H9 (cell line): ENCODE results near the gene TRANK1. TPM values are rescaled to one million over a fixed set of nuclear protein-coding genes. Genes with fewer than 3 reads are reported as not detected.

Source experiments
- DNase-seq: peaks from one replicate; pipeline ENCODE4 v3.0.0-alpha.2; 2017
- H2AFZ ChIP-seq: one replicate; pipeline ENCODE4 v1.6.1; 2013; ENCODE audit warnings: mild to moderate bottlenecking, low read length, control low read depth, moderate library complexity
- H2AK5ac ChIP-seq: 2 replicates; pipeline ENCODE4 v1.6.1; 2013; ENCODE audit warnings: low read length, control low read depth, mixed read lengths; ENCODE audit not compliant: insufficient read length
- H2BK120ac ChIP-seq: one replicate; pipeline ENCODE4 v1.6.1; 2013; ENCODE audit warnings: low read depth, mild to moderate bottlenecking, low read length, control low read depth, inconsistent platforms; ENCODE audit not compliant: poor library complexity, severe bottlenecking
- H2BK12ac ChIP-seq: 2 replicates; pipeline ENCODE4 v1.6.1; 2013; ENCODE audit warnings: low read length, control low read depth, mixed read lengths, low read depth; ENCODE audit not compliant: insufficient read length
- H2BK15ac ChIP-seq: 2 replicates; pipeline ENCODE4 v1.6.1; 2013; ENCODE audit warnings: low read depth, low read length, control low read depth
- H2BK20ac ChIP-seq: one replicate; pipeline ENCODE4 v1.6.1; 2013; ENCODE audit warnings: low read depth, mild to moderate bottlenecking, low read length, control low read depth, inconsistent platforms; ENCODE audit not compliant: poor library complexity, severe bottlenecking
- H2BK5ac ChIP-seq: 2 replicates; pipeline ENCODE4 v1.6.1; 2013; ENCODE audit warnings: low read length, control low read depth, mixed read lengths; ENCODE audit not compliant: insufficient read length
- H3K14ac ChIP-seq: 2 replicates; pipeline ENCODE4 v1.6.1; 2013; ENCODE audit warnings: low read length, control low read depth; ENCODE audit not compliant: insufficient read depth
- H3K18ac ChIP-seq: 2 replicates; pipeline ENCODE4 v1.6.1; 2013; ENCODE audit warnings: low read depth, mild to moderate bottlenecking, mixed read lengths, low read length, control low read depth; ENCODE audit not compliant: insufficient read length
- H3K23ac ChIP-seq: 2 replicates; pipeline ENCODE4 v1.6.1; 2013; ENCODE audit warnings: low read length, control low read depth, mixed read lengths, low read depth; ENCODE audit not compliant: insufficient read length
- H3K23me2 ChIP-seq: 2 replicates; pipeline ENCODE4 v1.6.1; 2013; ENCODE audit warnings: low read depth, mild to moderate bottlenecking, mixed read lengths, low read length, control low read depth; ENCODE audit not compliant: insufficient read length, poor library complexity, severe bottlenecking
- H3K27ac ChIP-seq: 2 replicates; pipeline ENCODE4 v1.5.1; 2013; ENCODE audit warnings: low read length, control low read depth, mixed read lengths, low read depth; ENCODE audit not compliant: insufficient read length
- H3K27me3 ChIP-seq: 2 replicates; pipeline ENCODE4 v1.6.1; 2013; ENCODE audit warnings: low read length, control low read depth, inconsistent platforms; ENCODE audit not compliant: insufficient read depth
- H3K4ac ChIP-seq: 2 replicates; pipeline ENCODE4 v1.6.1; 2013; ENCODE audit warnings: low read depth, mild to moderate bottlenecking, control low read depth, inconsistent platforms, low read length, moderate library complexity
- H3K4me1 ChIP-seq: 2 replicates; pipeline ENCODE4 v1.6.1; 2013; ENCODE audit warnings: low read length, control low read depth, inconsistent platforms; ENCODE audit not compliant: insufficient read depth
- H3K4me2 ChIP-seq: 2 replicates; pipeline ENCODE4 v1.6.1; 2013; ENCODE audit warnings: low read length, control low read depth, mixed read lengths; ENCODE audit not compliant: insufficient read length, insufficient read depth
- H3K56ac ChIP-seq: 2 replicates; pipeline ENCODE4 v1.6.1; 2013; ENCODE audit warnings: low read depth, mild to moderate bottlenecking, mixed read lengths, low read length, control low read depth; ENCODE audit not compliant: insufficient read length
- H3K79me1 ChIP-seq: 2 replicates; pipeline ENCODE4 v1.6.1; 2013; ENCODE audit warnings: low read depth, mild to moderate bottlenecking, moderate library complexity, low read length, control low read depth, inconsistent platforms; ENCODE audit not compliant: insufficient read depth, poor library complexity, severe bottlenecking
- H3K79me2 ChIP-seq: 2 replicates; pipeline ENCODE4 v1.6.1; 2013; ENCODE audit warnings: low read length, control low read depth, inconsistent platforms; ENCODE audit not compliant: insufficient read depth
- H3K9ac ChIP-seq: 2 replicates; pipeline ENCODE4 v1.6.1; 2013; ENCODE audit warnings: low read length, control low read depth, mixed read lengths; ENCODE audit not compliant: insufficient read length; ENCODE audit errors: extremely low read depth
- H3K9me3 ChIP-seq: one replicate; pipeline ENCODE4 v1.6.1; 2013; ENCODE audit warnings: low read depth, low read length, inconsistent platforms; ENCODE audit not compliant: control insufficient read depth
- H3T11ph ChIP-seq: one replicate; pipeline ENCODE4 v1.6.1; 2013; ENCODE audit warnings: mild to moderate bottlenecking, low read length, control low read depth, inconsistent platforms
- H4K20me1 ChIP-seq: one replicate; pipeline ENCODE4 v1.6.1; 2013; ENCODE audit not compliant: control insufficient read depth, insufficient read length, insufficient read depth
- H4K5ac ChIP-seq: 2 replicates; pipeline ENCODE4 v1.6.1; 2013; ENCODE audit warnings: low read depth, mild to moderate bottlenecking, mixed read lengths, low read length, control low read depth; ENCODE audit not compliant: insufficient read length
- H4K8ac ChIP-seq: replicated peaks from 2 replicates; pipeline ENCODE4 v1.6.1; 2013; ENCODE audit warnings: low read length, control low read depth, mixed read lengths, low read depth; ENCODE audit not compliant: insufficient read length
- H4K91ac ChIP-seq: 2 replicates; pipeline ENCODE4 v1.6.1; 2013; ENCODE audit warnings: low read depth, mild to moderate bottlenecking, moderate library complexity, mixed read lengths, low read length, control low read depth; ENCODE audit not compliant: insufficient read length
- H3K27ac Mint-ChIP-seq, 3 experiments: 2 replicates in 2 of 3; 3 replicates in 1 of 3; pipeline ENCODE4 v1.8.0; 2020 to 2021; ENCODE audit warnings: mixed read lengths in 3 of 3, mild to moderate bottlenecking in 1 of 3, moderate library complexity in 1 of 3
- H3K27me3 Mint-ChIP-seq: 2 replicates; pipeline ENCODE4 v1.8.0; 2021; ENCODE audit warnings: low read depth, mild to moderate bottlenecking, moderate library complexity, mixed read lengths
- H3K36me3 Mint-ChIP-seq, 3 experiments: 2 replicates in 2 of 3; 3 replicates in 1 of 3; pipeline ENCODE4 v1.8.0; 2020 to 2021; ENCODE audit warnings: low read depth in 3 of 3, mixed read lengths in 3 of 3; ENCODE audit not compliant: insufficient read depth in 1 of 3
- H3K4me1 Mint-ChIP-seq, 2 experiments: 2 replicates each; pipeline ENCODE4 v1.8.0; 2020; ENCODE audit warnings: mixed read lengths in 2 of 2
- H3K4me3 Mint-ChIP-seq, 2 experiments: 2 replicates in 1 of 2; 3 replicates in 1 of 2; pipeline ENCODE4 v1.8.0; 2020 to 2021; ENCODE audit warnings: mild to moderate bottlenecking in 2 of 2, mixed read lengths in 2 of 2, moderate library complexity in 1 of 2
- H3K9me3 Mint-ChIP-seq, 2 experiments: 2 replicates in 1 of 2; 3 replicates in 1 of 2; pipeline ENCODE4 v1.8.0; 2020; ENCODE audit warnings: mild to moderate bottlenecking in 2 of 2, mixed read lengths in 2 of 2, moderate library complexity in 1 of 2
- WGBS: extraction: QIAGEN DNeasy Blood & Tissue Kit; methylation state at CpG from one replicate; pipeline ENCODE4 v1.1.7; 2013; ENCODE audit warnings: missing lambda C conversion rate, low lambda C conversion rate, mixed read lengths; ENCODE audit not compliant: insufficient read length; ENCODE audit errors: extremely low coverage; 5-methylcytosine and 5-hydroxymethylcytosine counted together
- total RNA-seq: library from RNA; stranded (reverse); gene quantifications from 2 replicates; pipeline ENCODE4 v1.2.1, GENCODE V29; 2021
- TF ChIP-seq, protein P1 (sequence below): fragments of 200-600 bp; sonication (generic); conservative IDR thresholded peaks from 3 replicates; pipeline ENCODE4 v1.8.0; 2021; ENCODE audit warnings: antibody characterized with exemption, mild to moderate bottlenecking

TRANK1 gene
- total RNA-seq, 1 experiment from 2014 or later = 5.9 TPM

DNA sequence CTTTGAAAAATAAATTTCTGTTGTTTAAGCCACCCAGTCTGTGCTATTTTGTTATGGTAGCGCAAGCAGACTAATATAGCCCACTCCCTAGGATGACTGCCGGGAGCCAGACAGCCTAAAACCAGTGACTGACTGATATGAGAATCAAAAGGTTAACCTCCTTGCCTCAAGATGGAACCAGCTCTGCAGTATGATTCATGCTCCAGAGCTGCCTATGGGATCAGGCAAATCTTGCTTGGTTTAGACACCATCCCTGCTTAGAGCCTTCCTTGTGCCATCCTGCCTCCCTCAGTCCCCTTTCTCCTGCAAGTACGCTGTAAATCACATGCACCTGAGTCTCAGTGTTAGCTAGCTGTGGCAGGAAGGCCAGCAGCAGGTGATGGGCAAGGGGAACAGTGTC, 39.3 kb downstream of the TRANK1 start:
- no peak overlapping the region for H2BK15ac ChIP-seq
- no peak overlapping the region for H3T11ph ChIP-seq
- H3K56ac ChIP-seq = no peak overlapping the region
- Mint-ChIP-seq H3K4me3 (no peak overlapping the region), H3K27me3 (no peaks in the 10 kb centered on the region; the same call in 1 of the 2 replicates), H3K9me3 (no peaks in the 10 kb centered on the region), H3K36me3 (no peaks in the 10 kb centered on the region), H3K27ac (no peak overlapping the region; a peak in 1 of 7 replicates), H3K4me1 (peaks cover 8 to 11% of the 10 kb centered on the region in 2 experiments)
- H3K23me2 ChIP-seq = no peaks in the 10 kb centered on the region
- H3K4me2 ChIP-seq = no peak overlapping the region
- H2BK20ac ChIP-seq = no peak overlapping the region
- H2AK5ac ChIP-seq = peak overlapping the region; percentile 90
- H3K9ac ChIP-seq = no peak overlapping the region
- no peak overlapping the region for H4K91ac ChIP-seq
- no peak overlapping the region for H2BK5ac ChIP-seq
- no peak overlapping the region for H3K23ac ChIP-seq
- no peak for DNase-seq
- H3K14ac ChIP-seq = 0 out of 2 replicates have a peak overlapping the region, but pooled peaks have one; percentile 40
- no peak overlapping the region for H4K8ac ChIP-seq
- peak overlapping the region; percentile 94 for H4K5ac ChIP-seq
- no peak overlapping the region for H3K27ac ChIP-seq
- H3K79me1 ChIP-seq = no peaks in the 10 kb centered on the region
- H3K27me3 ChIP-seq = no peaks in the 10 kb centered on the region
- no peak overlapping the region for H2BK120ac ChIP-seq
- H3K18ac ChIP-seq = no peak overlapping the region
- no peak overlapping the region for H2BK12ac ChIP-seq
- H3K4me1 ChIP-seq = no peaks in the 10 kb centered on the region; the same call in 1 of the 2 replicates
- no peaks in the 10 kb centered on the region for H4K20me1 ChIP-seq
- H3K79me2 ChIP-seq = no peaks in the 10 kb centered on the region
- TF ChIP-seq, protein P1, sequence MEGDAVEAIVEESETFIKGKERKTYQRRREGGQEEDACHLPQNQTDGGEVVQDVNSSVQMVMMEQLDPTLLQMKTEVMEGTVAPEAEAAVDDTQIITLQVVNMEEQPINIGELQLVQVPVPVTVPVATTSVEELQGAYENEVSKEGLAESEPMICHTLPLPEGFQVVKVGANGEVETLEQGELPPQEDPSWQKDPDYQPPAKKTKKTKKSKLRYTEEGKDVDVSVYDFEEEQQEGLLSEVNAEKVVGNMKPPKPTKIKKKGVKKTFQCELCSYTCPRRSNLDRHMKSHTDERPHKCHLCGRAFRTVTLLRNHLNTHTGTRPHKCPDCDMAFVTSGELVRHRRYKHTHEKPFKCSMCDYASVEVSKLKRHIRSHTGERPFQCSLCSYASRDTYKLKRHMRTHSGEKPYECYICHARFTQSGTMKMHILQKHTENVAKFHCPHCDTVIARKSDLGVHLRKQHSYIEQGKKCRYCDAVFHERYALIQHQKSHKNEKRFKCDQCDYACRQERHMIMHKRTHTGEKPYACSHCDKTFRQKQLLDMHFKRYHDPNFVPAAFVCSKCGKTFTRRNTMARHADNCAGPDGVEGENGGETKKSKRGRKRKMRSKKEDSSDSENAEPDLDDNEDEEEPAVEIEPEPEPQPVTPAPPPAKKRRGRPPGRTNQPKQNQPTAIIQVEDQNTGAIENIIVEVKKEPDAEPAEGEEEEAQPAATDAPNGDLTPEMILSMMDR = no peak
- no peak overlapping the region for H3K4ac ChIP-seq
- no peak overlapping the region for H2AFZ ChIP-seq
- no CpG with 5 or more reads among the region's 3 CpGs for WGBS
- H3K9me3 ChIP-seq = no peaks in the 10 kb centered on the region
